HCT116 (cell line): ENCODE measurements around the gene MAU2. TPM values are rescaled to one million over a fixed set of nuclear protein-coding genes. Genes with fewer than 3 reads are reported as not detected.

Experiments
- ATAC-seq: fragments of 200-7000 bp; cut with Tn5 transposase; 2 replicates; pipeline ENCODE4 v1.9.1; 2020; ENCODE audit warnings: mild to moderate bottlenecking, moderate library complexity
- BruUV-seq: library from RNA; stranded (reverse); fragments of 400-500 nt; replicated peaks from 2 replicates; lab custom pipeline; 2021; lab: Mats Ljungman, UMichigan
- CTCF ChIA-PET: fragments of 300-600 bp; sonication (Branson Sonifier 250); formaldehyde crosslinking; loops from one replicate; lab custom pipeline; 2021; ENCODE audit warnings: antibody characterized with exemption; lab: Charles Lee
- POLR2A ChIA-PET: fragments of 300-600, 350-600 bp; sonication (Branson Sonifier 250); formaldehyde crosslinking; loops from one replicate; lab custom pipeline; 2021; ENCODE audit warnings: antibody characterized with exemption; lab: Charles Lee
- RAD21 ChIA-PET, 2 experiments: fragments of 300-600 bp; sonication (Branson Sonifier 250); formaldehyde crosslinking; loops; one replicate each; lab custom pipeline; 2023; ENCODE audit warnings: low total read pairs in 2 of 2; ENCODE audit not compliant: uncharacterized antibody in 2 of 2, unreplicated experiment in 2 of 2, low non-redundant PET in 1 of 2; lab: Charles Lee
- DNase-seq: peaks from one replicate; pipeline ENCODE4 v3.0.0-alpha.2; 2010; ENCODE audit warnings: low read depth, low spot score
- H2AFZ ChIP-seq: fragments of 200-600 bp; shearing (Covaris generic), sonication (generic); 2 replicates; pipeline ENCODE4 v1.6.1; 2017; ENCODE audit warnings: low read depth, mixed run types, mixed read lengths, antibody characterized with exemption, low read length; ENCODE audit not compliant: poor library complexity, severe bottlenecking
- H3K27ac ChIP-seq: 2 replicates; pipeline ENCODE4 v1.5.1; 2012; ENCODE audit warnings: low read depth, low read length
- H3K27me3 ChIP-seq: fragments of 200-600 bp; sonication (generic); 2 replicates; pipeline ENCODE4 v1.6.1; 2016; ENCODE audit warnings: mixed run types, low read length, mixed read lengths; ENCODE audit not compliant: insufficient read depth
- H3K36me3 ChIP-seq, 2 experiments: fragments of 200-500 bp in 1 of 2; fragments of 200-600 bp in 1 of 2; sonication (Bioruptor generic) in 1 of 2; sonication (generic) in 1 of 2; 2 replicates each; pipeline versions ENCODE4 v1.5.1 to v1.6.1; 2014 to 2016; ENCODE audit warnings: low read length in 2 of 2, inconsistent platforms in 1 of 2, mixed read lengths in 1 of 2, mixed run types in 1 of 2; ENCODE audit not compliant: insufficient read depth in 2 of 2, control insufficient read depth in 1 of 2
- H3K4me1 ChIP-seq, 2 experiments: fragments of 200-600 bp in 1 of 2; sonication (generic) in 1 of 2; 2 replicates each; pipeline versions ENCODE4 v1.5.1 to v1.6.1; 2012 to 2017; ENCODE audit warnings: low read length in 2 of 2, inconsistent platforms in 1 of 2, mild to moderate bottlenecking in 1 of 2, mixed read lengths in 1 of 2, mixed run types in 1 of 2, moderate library complexity in 1 of 2; ENCODE audit not compliant: insufficient read depth in 2 of 2, control insufficient read depth in 1 of 2
- H3K4me2 ChIP-seq: fragments of 200-600 bp; sonication (generic); 2 replicates; pipeline ENCODE4 v1.6.1; 2017; ENCODE audit warnings: mixed run types, low read length, mixed read lengths
- H3K4me3 ChIP-seq, 2 experiments: fragments of 200-600 bp in 1 of 2; sonication (generic) in 1 of 2; replicated peaks in 1 of 2; 2 replicates each; pipeline ENCODE4 v1.5.1; 2011 to 2016; ENCODE audit warnings: low read length in 2 of 2, control low read depth in 1 of 2, low read depth in 1 of 2, mild to moderate bottlenecking in 1 of 2, mixed read lengths in 1 of 2, mixed run types in 1 of 2
- H3K79me2 ChIP-seq: fragments of 200-600 bp; sonication (generic); 2 replicates; pipeline ENCODE4 v1.6.1; 2017; ENCODE audit warnings: mild to moderate bottlenecking, mixed run types, low read length, moderate library complexity, mixed read lengths; ENCODE audit not compliant: insufficient read depth
- H3K9ac ChIP-seq: fragments of 200-600 bp; sonication (generic); 2 replicates; pipeline ENCODE4 v1.6.1; 2016; ENCODE audit warnings: low read length, mixed read lengths
- H3K9me2 ChIP-seq: fragments of 200-600 bp; sonication (generic), shearing (Covaris generic); 2 replicates; pipeline ENCODE4 v1.6.1; 2017; ENCODE audit warnings: mixed run types, mild to moderate bottlenecking, moderate library complexity; ENCODE audit not compliant: insufficient read depth
- H3K9me3 ChIP-seq, 2 experiments: fragments of 200-500 bp in 1 of 2; fragments of 200-600 bp in 1 of 2; sonication (Bioruptor generic) in 1 of 2; sonication (generic) in 1 of 2; 2 replicates each; pipeline ENCODE4 v1.6.1; 2014 to 2017; ENCODE audit warnings: low read length in 2 of 2, mixed read lengths in 2 of 2, inconsistent platforms in 1 of 2, low read depth in 1 of 2, mild to moderate bottlenecking in 1 of 2, mixed run types in 1 of 2, moderate library complexity in 1 of 2; ENCODE audit not compliant: control insufficient read depth in 1 of 2, insufficient read depth in 1 of 2
- H4K20me1 ChIP-seq: fragments of 200-600 bp; sonication (generic), shearing (Covaris generic); 2 replicates; pipeline ENCODE4 v1.6.1; 2017; ENCODE audit warnings: mixed run types, mild to moderate bottlenecking, moderate library complexity; ENCODE audit not compliant: insufficient read depth
- CBX3 ChIP-seq: IDR thresholded peaks from 2 replicates; pipeline ENCODE4 v1.6.1; 2012; ENCODE audit warnings: low read depth
- CTCF ChIP-seq, 3 experiments: fragments of 200-600 bp in 1 of 3; sonication (generic) in 1 of 3; IDR thresholded peaks in 2 of 3; conservative IDR thresholded peaks in 1 of 3; 2 replicates each; pipeline ENCODE4 v1.5.1; 2012 to 2017; ENCODE audit warnings: low read depth in 2 of 3, low read length in 2 of 3, antibody characterized with exemption in 1 of 3, borderline replicate concordance in 1 of 3, control low read depth in 1 of 3, mild to moderate bottlenecking in 1 of 3, mixed read lengths in 1 of 3, mixed run types in 1 of 3, moderate library complexity in 1 of 3; ENCODE audit not compliant: insufficient read depth in 1 of 3
- EZH2phosphoT487 ChIP-seq: fragments of 200-600 bp; IDR thresholded peaks from 2 replicates; pipeline ENCODE4 v1.6.1; 2018; ENCODE audit warnings: antibody characterized with exemption, borderline replicate concordance
- FOSL1 ChIP-seq: IDR thresholded peaks from 2 replicates; pipeline ENCODE4 v1.6.1; 2012; ENCODE audit warnings: low read depth
- MAX ChIP-seq: IDR thresholded peaks from 2 replicates; pipeline ENCODE4 v1.6.1; 2012
- POLR2A ChIP-seq: IDR thresholded peaks from 2 replicates; pipeline ENCODE4 v1.7.0; 2011; ENCODE audit warnings: borderline replicate concordance; ENCODE audit not compliant: insufficient read depth, insufficient read length; ENCODE audit errors: extremely low read depth
- POLR2AphosphoS5 ChIP-seq: IDR thresholded peaks from 2 replicates; pipeline ENCODE4 v1.6.1; 2011; ENCODE audit warnings: mild to moderate bottlenecking, low read depth, low read length, moderate library complexity
- RAD21 ChIP-seq: IDR thresholded peaks from 2 replicates; pipeline ENCODE4 v1.6.1; 2012; ENCODE audit warnings: low read depth, mild to moderate bottlenecking
- TCF7L2 ChIP-seq: IDR thresholded peaks from 2 replicates; pipeline ENCODE4 v1.7.0; 2011; ENCODE audit warnings: borderline replicate concordance, inconsistent platforms; ENCODE audit not compliant: insufficient read depth, insufficient read length; ENCODE audit errors: extremely low read depth
- intact Hi-C: fragments of 100-400 bp; cut with micrococcal nuclease; formaldehyde crosslinking; loops from 2 replicates; pipeline ENCODE4 v1.10.0; 2022
- total RNA-seq: library from RNA; stranded (reverse); gene quantifications from one replicate; pipeline ENCODE4 v1.2.1, GENCODE V29; 2021; ENCODE audit not compliant: unreplicated experiment
- TF ChIP-seq, protein P1 (sequence below): IDR thresholded peaks from 2 replicates; pipeline ENCODE4 v1.6.1; 2012

MAU2 gene
- total RNA-seq, 1 experiment from 2014 or later, result 36.2 TPM

DNA sequence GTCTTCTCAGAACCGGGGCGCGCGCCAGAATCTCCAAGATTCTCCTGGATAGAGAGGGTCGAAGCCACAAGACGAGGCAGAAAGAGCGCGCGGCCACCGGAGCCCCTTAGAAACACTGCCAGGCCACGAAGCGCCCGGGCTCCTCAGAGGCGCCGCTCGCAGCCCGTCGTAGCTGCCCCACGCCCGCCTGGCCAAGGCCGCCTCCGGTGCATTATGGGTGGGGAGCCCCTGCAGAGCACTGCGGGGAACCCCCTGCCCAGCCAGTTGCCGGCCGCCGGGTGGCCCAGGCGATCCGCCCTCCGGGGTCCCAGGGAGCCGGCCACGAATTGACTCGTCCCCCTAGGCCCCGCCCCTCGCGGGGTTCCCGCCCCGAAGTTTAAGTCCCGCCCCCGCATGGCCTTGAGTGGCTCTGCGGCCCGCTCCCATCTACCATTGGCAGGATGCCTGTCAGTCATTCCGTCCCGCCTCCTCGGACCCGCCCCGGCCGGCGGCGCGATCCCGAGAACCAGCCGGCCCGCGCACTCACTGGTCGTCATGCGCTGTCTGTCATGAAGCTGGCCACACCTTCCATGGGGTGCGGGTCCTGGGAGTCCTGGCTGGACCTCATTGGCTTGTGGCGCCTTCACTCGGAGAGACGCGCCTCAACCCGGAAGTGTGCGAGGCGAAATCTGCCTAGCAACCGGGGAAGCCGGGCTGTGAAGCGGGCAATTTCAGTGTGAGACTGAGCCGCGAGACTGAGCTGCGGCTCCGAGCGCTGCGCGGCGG, 64.7 kb downstream of the MAU2 start (continued):
- TF ChIP-seq MAX (no peak), EZH2phosphoT487 (no peak), RAD21 (no peak)
- TF ChIP-seq, protein P1, sequence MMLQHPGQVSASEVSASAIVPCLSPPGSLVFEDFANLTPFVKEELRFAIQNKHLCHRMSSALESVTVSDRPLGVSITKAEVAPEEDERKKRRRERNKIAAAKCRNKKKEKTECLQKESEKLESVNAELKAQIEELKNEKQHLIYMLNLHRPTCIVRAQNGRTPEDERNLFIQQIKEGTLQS, result no peak

DNA sequence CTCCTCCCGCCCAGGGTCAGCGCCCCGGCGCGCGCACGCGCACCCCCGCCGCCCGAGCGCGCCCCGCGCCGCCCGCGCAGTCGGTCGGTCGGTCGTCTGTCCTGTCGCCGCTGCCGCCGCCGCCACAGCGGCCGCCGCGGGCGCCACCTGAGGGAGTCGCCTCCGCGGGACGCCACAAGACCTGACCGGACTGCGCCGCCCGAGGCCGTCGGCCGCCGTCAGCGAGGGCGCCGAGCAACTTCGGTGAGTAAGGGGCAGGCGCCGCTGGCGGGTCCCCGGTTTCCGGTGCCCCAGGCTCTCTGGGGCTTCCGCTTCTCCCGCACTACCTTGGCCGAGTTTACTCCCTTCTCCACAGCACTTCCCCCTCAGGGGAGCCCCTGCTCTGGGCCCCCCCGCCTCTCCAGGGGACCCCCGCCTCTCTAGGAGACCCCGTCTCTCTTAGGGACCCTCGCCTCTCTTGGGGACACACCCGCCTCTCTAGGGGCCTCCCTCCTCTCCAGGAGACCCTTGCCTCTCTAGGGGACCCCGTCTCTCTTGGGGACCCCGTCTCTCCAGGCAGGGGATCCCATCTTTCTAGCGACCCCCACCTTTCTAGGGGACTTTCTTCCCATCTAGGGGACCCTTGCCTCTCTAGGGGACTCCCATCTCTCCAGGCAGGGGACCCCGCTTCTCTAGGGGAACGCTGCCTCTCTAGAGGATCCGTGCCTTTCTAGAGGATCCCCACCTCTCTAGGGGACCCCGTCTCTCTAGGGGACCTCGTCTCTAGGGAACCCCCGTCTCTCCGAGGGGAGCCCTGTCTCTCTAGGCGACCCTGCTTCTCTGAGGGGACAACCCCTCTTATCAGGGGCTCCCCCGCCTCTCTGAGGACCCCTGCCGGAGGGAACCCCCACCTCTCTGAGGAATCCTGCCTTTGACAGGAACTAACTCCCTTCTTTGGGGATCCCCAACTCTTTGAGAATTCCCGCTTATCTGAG, 65.6 kb downstream of the MAU2 start:
- Histone ChIP-seq H4K20me1 (no peaks in the 10 kb centered on the region), H2AFZ (no peak overlapping the region), H3K4me2 (peak overlapping the region; percentile 85), H3K9me3 (no peaks in the 10 kb centered on the region), H3K9me2 (no peaks in the 10 kb centered on the region), H3K27ac (peak overlapping the region; percentile 97), H3K4me1 (peaks cover 20 to 39% of the 10 kb centered on the region in 2 experiments), H3K9ac (peak overlapping the region; percentile 97), H3K79me2 (peaks cover 51% of the 10 kb centered on the region), H3K27me3 (no peaks in the 10 kb centered on the region), H3K4me3 (peak overlapping the region; percentile 92 to 94), H3K36me3 (no peaks in the 10 kb centered on the region)
- ATAC-seq (no peak), DNase-seq (no peak)
- POLR2A ChIA-PET, result interaction anchor here (0.8 to 1.2 kb wide), 6 partner anchors 10 to 21 kb away, joined by 3 to 6 read pairs (median 4); no protein-coding TSS in a partner anchor
- RAD21 ChIA-PET, result no interaction called here
- no TSS peak for BruUV-seq
- CTCF ChIA-PET, result interaction anchor here (0.8 to 1.3 kb wide), 3 partner anchors 18 to 22 kb away, joined by 3 read pairs; no protein-coding TSS in a partner anchor
- intact Hi-C loops, result loop anchor here (2.0 kb wide), 1 partner anchor 19 kb away; the partner anchor contains the start of gene GATAD2A
- peak in 2 of 3 experiments; percentile 20 to 26; a peak in 1 of 6 replicates for TF ChIP-seq CTCF (IDR thresholded peaks at IDR 0.05 in 2 of 3, conservative IDR thresholded peaks at IDR 0.05 in 1 of 3; ENCODE audit: borderline replicate concordance in 1 of 3, insufficient read depth in 1 of 3, low read depth in 2 of 3, low read length in 2 of 3)
- TF ChIP-seq CBX3, result no peak
- TF ChIP-seq EZH2phosphoT487, result no peak
- peak; percentile 2 for TF ChIP-seq TCF7L2
- TF ChIP-seq POLR2A, result peak; percentile 49
- no peak for TF ChIP-seq MAX
- TF ChIP-seq RAD21, result no peak
- peak; percentile 64 for TF ChIP-seq POLR2AphosphoS5
- no peak for TF ChIP-seq FOSL1
